HL-60 (cell line): ENCODE results near the gene WDFY1.

Source experiments
- POLR2AphosphoS5 ChIP-seq: IDR thresholded peaks from 2 replicates; pipeline ENCODE4 v1.6.1; 2012; ENCODE audit warnings: low read depth
- REST ChIP-seq: IDR thresholded peaks from 2 replicates; pipeline ENCODE4 v1.6.1; 2012; ENCODE audit warnings: low read depth; ENCODE audit not compliant: insufficient replicate concordance
- SPI1 ChIP-seq: IDR thresholded peaks from 2 replicates; pipeline ENCODE4 v1.6.1; 2012; ENCODE audit warnings: low read depth, mild to moderate bottlenecking, borderline replicate concordance
- TF ChIP-seq, protein P1 (sequence below): IDR thresholded peaks from one replicate; pipeline ENCODE4 v1.5.1; 2011; ENCODE audit warnings: low read length, control low read depth, inconsistent platforms; ENCODE audit not compliant: insufficient read depth

DNA sequence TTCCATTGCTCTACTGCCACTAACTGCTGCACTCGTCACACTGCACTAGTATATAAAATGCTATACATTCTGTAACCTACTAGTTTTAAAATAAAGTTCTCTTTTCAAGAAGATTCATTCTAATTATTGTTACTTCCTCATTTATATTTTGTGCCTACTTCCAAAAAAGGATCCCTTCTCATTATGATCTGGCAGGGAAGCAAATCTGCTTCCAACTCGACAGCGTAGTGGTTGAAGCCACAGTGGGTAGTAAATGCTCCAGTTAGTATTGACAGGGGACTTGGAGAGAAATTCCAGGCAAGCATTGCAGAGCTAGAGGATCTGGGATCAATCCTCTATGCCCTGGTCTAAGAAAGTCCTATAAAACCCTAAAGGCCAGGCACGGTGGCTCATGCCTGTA, 54.4 kb downstream of the WDFY1 start:
- TF ChIP-seq, protein P1, sequence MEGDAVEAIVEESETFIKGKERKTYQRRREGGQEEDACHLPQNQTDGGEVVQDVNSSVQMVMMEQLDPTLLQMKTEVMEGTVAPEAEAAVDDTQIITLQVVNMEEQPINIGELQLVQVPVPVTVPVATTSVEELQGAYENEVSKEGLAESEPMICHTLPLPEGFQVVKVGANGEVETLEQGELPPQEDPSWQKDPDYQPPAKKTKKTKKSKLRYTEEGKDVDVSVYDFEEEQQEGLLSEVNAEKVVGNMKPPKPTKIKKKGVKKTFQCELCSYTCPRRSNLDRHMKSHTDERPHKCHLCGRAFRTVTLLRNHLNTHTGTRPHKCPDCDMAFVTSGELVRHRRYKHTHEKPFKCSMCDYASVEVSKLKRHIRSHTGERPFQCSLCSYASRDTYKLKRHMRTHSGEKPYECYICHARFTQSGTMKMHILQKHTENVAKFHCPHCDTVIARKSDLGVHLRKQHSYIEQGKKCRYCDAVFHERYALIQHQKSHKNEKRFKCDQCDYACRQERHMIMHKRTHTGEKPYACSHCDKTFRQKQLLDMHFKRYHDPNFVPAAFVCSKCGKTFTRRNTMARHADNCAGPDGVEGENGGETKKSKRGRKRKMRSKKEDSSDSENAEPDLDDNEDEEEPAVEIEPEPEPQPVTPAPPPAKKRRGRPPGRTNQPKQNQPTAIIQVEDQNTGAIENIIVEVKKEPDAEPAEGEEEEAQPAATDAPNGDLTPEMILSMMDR = no peak
- TF ChIP-seq POLR2AphosphoS5 = no peak
- TF ChIP-seq SPI1 = no peak
- TF ChIP-seq REST = no peak
